HG02623 (cell line): ENCODE measurements around the gene UCHL3.
"Not testable (repeated sequence)": the region's sequence is repeated elsewhere in the genome, so short reads cannot be mapped to it uniquely, and the experiment has no call there.

ENCODE experiments used
- ATAC-seq: cut with Tn5 transposase; IDR thresholded peaks from one replicate; pipeline ENCODE4 v1.9.1; 2021; ENCODE audit warnings: moderate library complexity; ENCODE audit not compliant: unreplicated experiment

Gene UCHL3

DNA sequence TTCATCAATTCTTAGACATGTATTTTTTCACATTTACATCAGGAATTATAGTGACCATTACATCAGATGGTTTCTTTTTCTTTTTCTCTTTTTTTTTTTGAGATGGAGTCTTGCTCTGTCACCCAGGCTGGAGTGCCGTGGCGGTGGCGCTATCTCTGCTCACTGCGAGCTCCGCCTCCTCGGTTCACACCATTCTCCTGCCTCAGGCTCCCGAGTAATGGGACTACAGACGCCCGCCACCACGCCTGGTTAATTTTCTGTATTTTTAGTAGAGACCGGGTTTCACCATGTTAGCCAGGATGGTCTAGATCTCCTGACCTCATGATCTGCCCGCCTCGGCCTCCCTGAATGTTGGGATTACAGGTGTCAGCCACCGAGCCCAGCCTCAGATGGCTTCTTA, 4.2 kb upstream of the UCHL3 start:
- not testable (repeated sequence) for ATAC-seq

DNA sequence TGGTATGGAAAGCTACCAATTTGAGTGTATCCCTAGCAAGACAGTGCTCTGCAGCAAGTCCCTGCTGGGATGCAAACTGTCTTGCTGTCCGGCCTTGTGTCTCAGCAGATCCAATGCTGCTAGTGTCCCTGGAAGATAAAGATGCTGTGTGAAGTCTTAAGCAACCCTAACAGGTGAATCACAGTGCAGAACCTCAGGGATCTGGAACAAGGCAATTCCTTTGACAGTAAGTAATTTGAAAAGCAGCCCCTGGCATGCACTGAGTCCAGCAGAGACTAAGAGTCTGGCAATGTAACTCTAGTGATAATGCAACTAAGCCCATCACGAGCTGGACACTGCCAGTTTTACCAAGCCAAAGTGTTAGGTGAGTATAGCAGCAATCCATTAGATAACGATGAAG, 1.7 kb upstream of the UCHL3 start:
- ATAC-seq: no peak

DNA sequence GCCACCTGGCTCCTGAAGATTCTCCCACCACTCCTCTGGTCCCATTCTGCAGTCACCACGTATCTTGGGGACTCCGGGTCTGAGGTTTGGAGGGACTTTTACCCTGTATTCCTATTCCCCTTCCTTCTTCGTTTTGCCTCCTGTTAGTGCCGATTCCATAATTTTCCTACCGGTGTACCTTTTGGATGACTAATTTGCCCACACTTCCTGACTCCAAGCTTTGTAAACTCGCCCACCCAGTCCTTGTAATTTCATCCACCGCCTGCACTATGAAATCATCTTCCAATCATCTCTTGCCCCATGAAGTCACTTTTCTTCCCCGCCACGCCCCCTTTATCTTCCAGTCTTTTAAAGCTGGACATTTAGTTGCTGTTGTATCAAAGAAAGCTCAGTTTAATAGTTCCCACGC, 572 bp downstream of the UCHL3 start:
- no peak for ATAC-seq

DNA sequence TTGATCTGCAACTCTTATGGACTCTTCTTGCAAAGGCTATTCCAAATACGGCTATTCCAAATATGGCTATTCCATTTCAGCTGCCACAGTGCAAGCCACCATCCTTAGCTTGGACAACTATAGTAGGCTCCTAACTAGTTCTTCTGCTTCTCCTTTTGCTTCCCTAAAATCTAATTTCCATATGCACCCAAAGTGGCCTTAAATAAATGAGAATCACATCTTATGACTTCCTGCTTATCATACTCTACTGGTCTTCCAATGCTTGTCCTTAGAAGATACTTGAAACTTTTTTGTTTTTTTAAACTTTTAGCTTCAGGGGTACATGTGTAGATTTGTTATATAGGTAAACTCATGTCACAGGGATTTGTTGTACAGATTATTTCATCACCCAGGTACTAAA, 4.9 kb downstream of the UCHL3 start:
- no peak for ATAC-seq

DNA sequence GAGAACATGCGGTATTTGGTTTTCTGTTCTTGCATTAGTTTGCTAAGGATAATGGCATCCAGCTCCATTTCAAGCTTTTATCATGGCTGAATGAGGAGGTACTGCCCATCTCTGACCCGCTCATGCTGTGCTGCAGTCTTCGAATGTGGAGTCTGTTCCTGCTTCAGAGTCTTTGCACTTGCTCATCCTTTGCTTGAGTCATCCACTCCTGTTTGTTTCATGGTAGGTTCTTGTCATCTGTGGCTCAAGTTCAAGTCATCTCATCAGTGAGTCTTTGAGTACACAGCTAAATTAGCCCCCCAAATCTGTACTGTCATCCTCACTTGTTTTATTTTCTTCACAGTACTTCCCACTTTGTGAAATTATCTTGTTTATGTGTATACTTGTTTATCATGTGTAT, 5.4 kb downstream of the UCHL3 start:
- ATAC-seq: no peak

DNA sequence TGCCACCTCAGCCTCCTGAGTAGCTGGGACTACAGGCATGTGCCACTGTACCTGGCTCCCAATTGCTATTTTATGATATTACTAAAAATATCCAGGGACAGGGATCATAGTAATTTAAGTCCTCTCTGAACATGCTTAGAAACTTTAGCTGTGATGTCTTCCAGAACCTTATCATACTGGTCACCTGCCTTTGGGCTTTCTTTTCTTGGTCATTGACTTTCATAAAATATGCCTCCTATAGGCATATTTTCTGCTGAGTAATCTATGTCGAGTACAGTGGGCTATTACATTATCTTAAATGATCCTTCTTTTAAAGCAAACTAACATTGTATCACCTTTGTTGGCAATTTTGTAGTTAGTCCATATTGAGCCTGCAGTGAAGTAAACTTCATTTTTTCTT, 6.2 kb downstream of the UCHL3 start:
- no peak for ATAC-seq

DNA sequence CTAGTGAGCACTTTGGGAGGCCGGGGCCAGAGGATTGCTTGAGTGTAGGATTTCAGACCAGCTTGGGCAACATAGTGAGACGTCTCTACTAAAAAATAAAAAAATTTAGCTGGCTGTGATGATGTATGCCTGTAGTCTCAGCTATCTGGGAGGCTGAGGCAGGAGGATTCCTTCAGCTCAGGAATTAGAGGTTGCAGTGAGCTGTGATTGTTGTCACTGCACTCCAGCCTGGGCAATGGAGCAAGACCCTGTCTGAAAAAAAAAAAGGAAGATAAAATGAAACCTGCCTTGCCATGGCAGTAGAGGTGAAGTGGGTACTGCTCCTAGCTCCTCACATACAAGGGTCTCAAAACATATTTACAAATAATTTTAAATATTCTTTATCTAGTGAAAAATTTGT, 7.4 kb downstream of the UCHL3 start:
- ATAC-seq: no peak

DNA sequence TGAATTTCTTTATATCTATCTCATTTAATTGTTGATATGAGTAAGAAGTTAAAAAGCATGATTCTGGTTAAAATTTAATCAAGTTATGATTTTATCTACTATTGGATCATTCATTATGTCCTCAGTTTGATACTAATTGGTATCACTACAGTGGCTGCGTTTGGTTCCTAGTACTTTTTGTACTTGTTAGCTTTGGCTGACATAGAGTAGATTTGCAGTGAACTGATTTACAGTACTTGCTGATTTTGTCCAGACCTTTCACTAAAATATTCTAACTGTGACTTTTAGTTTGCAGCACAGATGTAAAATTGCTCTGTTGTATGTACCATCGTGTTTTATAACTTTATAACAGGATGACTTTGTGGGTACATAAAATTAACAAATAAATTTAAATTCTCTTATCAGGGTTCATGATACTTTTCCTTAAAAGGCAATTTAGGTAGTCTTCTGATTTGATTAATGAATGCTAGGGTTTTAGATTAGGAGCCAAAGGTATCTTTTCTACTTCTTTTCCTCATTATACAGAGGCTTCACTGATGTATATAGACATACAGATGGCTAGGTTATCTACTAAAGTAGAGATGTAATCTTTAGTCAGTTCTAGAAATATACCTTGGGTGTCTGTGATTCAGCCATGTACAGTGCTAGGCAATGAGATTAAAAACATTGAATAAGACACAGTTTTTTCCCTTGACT, 8.7 kb downstream of the UCHL3 start:
- no peak for ATAC-seq

DNA sequence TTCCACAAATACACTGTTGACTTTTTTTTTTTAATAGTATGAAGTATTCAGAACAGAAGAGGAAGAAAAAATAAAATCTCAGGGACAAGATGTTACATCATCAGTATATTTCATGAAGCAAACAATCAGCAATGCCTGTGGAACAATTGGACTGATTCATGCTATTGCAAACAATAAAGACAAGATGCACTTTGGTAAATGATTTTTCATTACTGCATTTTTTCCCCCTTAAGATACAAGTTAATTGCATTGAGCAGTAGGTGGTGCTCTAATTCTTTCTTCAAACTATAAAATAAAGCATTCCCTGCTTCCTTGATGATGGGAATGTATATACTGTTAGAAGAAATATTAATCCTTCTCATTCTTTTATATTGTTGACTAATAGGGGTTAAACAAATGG, 17.1 kb downstream of the UCHL3 start:
- ATAC-seq: no peak

DNA sequence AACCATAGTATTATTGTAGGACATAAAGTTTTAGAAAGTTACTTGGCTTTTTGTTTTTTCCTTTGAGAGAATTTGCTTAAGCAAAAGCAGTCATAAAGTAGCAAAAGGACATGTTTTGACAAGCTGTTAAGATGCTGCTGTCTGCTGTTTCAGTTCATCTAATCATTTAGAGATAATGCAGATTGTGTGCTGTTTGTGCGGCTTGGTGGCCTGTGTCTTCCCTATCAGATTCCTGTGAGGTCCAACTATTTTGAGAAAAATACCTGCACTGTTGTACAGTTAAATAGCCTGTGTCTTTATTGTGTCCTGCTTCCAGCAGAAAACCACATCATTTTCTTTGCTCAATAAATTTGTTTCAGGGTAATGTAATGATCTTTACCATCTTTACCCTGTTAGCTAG, 20.0 kb downstream of the UCHL3 start:
- no peak for ATAC-seq

DNA sequence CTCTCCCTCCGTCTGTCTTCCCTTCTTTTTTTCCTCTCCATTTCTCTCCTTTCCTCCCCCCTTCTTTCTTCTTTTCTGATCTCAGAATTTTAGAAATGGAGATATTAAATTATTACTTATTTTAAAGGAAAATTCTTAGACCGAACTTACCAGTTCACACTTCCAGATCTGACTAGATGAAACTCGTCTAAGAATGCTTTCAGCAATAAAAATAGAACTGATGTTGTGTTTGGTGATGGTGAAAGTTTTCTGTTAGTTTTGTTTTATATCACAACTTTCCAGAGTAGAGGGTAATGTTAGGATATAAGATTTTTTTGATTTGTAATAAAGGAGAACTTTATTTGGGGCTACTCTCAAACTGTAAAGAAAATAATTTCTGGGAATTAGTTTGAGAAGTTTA, 29.9 kb downstream of the UCHL3 start:
- ATAC-seq: no peak

DNA sequence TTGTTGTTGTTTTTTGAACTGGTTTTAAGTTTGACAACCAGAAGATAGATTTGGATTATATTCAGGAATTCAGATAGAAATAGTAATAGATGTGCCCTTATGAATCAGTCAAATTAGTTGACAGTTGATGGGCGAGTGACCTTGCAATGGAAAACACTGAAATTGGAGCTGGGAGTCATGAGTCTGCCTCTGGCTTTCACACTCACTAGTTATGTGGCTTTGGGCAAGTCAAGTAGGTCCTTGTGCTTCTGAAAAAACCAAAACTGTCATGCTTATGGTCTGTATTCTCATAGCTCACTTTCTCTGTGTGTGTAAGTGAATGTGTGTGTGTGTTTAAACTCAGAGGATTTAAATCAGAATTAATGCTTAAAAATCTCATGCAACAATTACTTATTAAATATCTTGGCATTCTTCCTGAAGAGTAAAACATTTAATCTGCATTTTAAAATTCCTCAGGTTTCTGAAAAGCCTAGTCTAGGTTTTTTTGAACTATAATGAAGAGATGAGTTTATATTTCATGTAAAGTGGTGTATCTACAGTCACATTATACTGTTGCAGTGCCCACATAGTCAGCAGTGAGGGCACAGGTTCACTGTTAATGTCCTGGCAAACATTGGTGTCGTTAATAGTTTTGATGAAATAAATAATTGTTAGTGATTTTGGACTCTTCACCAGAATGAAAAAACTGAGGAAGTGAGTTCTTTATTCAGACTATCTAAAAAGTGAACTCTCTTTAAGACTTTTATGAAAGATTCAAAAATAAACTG, 32.5 kb downstream of the UCHL3 start:
- no peak for ATAC-seq

DNA sequence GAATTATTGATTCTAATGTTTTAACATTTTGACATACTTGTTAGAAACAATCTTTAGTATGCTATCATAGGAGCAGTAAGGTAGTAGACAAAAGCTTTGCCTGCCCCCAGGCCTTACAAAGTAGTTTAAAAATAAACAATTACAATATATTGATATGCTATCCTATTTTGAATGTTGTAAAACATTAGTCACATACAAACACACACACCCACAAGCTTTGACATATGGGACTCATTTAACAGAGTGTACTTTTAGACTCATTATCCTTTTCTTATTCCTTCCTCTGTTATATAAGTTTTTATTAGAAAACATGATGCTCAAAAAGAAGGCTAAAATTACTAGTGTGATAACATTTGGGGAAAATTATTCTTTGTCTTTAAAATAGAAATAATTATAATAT, 33.5 kb downstream of the UCHL3 start:
- ATAC-seq: no peak

DNA sequence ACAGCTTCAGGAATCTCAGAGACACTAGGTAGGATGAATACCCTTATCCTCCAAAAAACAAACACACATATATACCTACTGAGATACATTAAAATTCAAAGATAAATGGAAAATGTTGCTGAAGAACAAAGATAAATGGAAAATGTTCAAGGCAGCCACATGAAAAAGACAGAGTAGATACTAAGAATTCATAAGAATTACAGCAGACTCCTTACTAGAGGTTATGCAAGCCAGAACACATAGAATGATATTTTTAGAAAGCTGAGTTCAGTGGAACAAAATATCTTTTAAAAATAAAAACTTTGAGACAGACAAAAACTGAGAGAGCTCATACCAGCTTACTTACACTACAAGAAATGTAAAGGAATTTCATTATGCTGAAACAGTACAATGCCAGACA, 35.6 kb downstream of the UCHL3 start:
- no peak for ATAC-seq

DNA sequence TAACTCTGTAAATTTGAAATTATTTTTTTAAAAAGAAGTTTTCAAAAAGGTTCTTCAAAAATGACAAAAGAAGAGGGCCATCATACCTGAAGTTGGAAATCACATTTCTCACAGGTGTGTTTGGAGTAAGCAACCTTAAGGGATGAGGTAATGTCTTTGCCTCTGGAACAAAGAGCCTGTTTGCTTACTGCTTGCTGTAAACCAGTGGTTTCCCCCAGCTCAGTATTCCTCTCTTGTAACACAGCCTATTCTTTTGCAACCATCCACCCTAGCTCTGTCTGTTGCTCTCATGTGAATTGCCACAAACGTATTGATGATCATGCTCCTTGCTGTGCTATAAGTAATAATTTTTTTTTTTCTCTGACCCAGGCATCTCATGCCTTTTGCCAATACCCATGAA, 38.1 kb downstream of the UCHL3 start:
- no peak for ATAC-seq

DNA sequence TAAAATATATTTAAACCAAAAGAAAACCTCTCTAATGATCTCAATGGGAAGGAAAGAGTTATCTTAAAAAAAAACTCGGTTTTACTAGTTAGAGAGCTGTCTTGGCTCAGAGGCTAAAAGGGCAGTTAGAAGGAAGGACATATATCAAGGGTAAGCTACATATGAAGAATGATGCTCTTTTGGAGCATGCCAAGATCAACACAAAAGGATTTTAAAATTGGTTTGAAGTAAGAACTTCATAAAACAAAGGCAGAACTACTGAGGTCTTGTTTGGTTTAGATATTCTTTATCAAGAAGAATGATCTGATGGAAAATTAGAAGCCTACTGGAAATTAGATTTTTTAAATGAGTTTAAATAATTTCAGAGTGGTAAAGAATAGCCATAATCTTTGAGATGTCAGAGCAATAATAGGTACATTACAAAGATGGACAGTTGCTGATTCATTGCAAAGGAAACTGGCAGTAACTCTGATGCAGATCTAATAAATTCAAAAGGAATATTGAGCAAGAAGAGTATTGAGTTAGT, 47.1 kb downstream of the UCHL3 start:
- no peak for ATAC-seq

DNA sequence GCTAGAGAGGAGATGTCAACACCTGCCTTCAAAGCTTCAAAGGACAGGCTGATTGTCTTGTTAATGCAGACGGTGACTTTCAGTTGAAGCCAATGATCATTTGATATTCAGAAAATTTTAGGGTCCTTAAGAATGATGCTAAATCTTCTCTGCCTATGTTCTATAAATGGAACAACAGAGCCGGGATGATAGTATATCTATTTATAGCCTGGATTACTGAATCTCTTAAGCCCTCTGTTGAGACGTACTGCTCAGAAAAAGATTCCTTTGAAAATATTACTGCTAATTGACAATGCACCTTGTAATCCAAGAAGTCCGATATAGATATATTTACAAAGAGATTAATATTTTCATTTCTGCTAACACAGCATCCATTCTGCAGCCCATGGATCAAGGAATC, 50.8 kb downstream of the UCHL3 start:
- ATAC-seq: no peak

DNA sequence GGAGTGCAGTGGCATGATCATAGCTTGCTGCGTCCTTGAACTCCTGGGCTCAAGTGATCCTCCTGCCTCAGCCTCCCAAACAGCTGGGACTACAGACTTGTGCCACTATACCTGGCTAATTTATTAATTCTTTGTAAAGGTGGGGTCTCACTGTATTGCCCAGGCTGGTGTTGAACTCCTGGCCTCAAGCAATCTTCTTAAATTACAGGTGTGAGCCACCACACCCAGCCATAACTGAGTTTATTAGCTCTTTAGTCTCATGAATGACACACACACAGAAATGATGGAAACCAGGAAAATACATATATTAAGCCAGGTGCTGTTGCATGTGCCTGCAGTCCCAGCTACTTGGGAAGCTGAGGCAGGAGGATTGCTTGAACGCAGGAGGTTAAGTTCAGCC, 53.4 kb downstream of the UCHL3 start:
- no peak for ATAC-seq

DNA sequence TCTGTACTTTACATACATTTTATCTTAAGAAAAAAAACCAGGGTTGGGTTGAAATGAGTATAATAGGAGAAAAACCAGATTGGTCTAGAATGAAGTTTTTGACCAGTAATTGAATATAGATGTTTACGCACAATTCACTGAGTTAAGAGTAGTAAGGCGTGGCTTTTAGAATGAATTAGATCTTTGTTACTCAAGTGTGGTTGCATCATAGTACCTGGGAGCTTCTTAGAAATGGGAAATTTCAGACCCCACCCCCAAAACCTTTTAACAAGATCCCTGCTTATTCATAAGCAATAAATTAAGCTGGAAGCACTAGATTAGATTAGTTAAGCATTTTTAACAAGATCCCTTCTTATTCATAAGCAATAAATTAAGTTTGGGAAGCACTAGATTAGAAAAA, 57.9 kb downstream of the UCHL3 start:
- no peak for ATAC-seq

DNA sequence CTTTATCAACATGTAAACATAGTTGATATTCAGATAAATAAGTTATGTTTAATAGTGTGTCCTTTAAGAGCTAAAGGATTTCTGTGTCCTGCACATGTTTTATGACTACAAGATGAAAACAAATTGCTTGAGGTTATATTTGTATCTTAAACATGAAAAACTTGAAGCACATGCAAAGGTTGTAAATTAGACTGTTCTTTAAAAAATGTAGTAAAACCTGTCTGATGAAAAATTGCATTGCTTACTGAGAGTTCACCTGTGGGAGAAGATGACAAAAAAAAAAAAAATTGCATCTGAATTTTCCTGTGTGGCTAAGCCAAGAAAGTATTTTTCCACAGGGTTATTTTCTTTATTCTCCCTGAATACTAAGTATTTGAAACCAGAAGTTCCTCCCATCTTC, 60.9 kb downstream of the UCHL3 start:
- ATAC-seq: no peak

DNA sequence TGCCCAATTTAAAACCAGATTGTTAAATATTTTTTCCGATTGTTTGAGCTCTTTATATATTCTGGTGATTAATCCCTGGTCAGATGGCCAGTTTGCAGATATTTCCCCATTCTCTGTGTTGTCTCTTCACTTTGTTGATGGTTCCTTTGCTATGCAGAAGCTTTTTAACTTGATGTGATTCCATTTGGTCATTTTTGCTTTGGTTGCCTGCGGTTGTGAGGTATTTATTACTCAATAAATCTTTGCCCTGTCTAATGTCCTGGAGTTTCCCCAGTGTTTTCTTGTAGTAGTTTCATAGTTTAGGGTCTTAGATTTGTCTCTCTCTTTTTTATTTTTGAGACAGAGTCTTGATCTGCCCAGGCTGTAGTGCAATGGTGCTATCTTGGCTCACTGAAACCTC, 62.8 kb downstream of the UCHL3 start:
- no peak for ATAC-seq

DNA sequence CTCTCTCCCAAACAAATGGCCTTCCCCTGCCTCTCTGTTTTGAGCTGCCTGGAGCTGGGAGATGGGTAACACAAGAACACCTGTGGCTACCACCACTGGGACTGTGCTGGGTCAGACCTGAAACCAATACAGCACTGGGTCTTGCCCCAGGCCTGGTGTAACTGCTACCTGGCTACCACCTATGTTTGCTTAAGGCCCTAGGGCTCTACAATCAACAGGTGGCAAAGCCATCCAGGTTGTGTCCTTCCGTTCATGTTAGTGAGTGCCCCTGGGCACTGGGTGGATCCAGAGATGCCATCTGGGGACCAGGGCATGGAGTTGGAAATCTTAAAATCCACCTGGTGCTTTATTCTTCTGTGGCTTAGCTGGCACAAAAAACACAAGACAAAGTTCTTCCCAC, 67.6 kb downstream of the UCHL3 start:
- ATAC-seq: no peak

DNA sequence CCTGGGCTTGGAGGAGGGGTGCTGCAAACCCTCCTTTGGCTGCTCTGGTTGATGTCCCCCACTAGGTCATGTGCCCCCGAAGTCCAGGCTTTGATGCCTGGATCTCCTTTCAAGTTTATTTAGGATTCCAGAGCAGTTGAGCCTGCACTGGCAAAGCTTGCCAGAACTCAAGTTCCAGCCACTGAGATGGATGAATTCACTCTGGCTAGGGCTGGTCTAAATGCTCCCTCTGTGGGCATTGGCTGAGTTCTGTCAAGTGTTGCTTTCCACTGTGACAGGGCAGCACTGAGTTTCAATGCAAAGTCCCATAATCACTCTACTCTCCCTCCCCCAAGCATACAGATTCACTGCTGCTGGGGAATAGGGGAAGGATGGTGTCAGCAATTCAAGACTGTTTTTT, 68.7 kb downstream of the UCHL3 start:
- no peak for ATAC-seq
